ENCODE measurements around the gene STK32C. TPM values are rescaled to one million over a fixed set of nuclear protein-coding genes. Genes with fewer than 3 reads are reported as not detected.
"Not testable (repeated sequence)": the region's sequence is repeated elsewhere in the genome, so short reads cannot be mapped to it uniquely, and the experiment has no call there.

The STK32C gene
- polyA plus RNA-seq, 4 donors: 3.4 to 12.0 (median 7.0) TPM

- H3K4me3 ChIP-seq (ENCODE audit: low read depth in 1 of 3, low read length in 3 of 3): no peak overlapping the region
- peaks cover 0 to 4% (median 0%) of the 10 kb centered on the region in 3 donors for H3K27me3 ChIP-seq (ENCODE audit: control insufficient read depth in 3 of 3, insufficient read depth in 3 of 3, low read length in 3 of 3)
- FAIRE-seq: no peak
- DNase-seq: no peak
- H3K36me3 ChIP-seq (ENCODE audit: control insufficient read depth in 3 of 3, insufficient read depth in 2 of 3, low read depth in 1 of 3, low read length in 3 of 3): no peaks in the 10 kb centered on the region
- no peak overlapping the region for H3K27ac ChIP-seq (ENCODE audit: low read depth in 1 of 3, low read length in 2 of 3)
- H3K4me1 ChIP-seq (ENCODE audit: control insufficient read depth in 3 of 3, insufficient read depth in 2 of 3, low read depth in 1 of 3, low read length in 2 of 3): no peaks in the 10 kb centered on the region
- no peaks in the 10 kb centered on the region for H3K9me3 ChIP-seq (ENCODE audit: control insufficient read depth in 2 of 2, insufficient read depth in 1 of 2, low read depth in 1 of 2, low read length in 1 of 2)
- 76 to 88% (median 83%) methylated on average over 21 of the region's 21 CpGs for WGBS, 3 donors
Observed at GRCh38 chr10:132165416-132165980, 142.3 kb downstream of the STK32C start.

DNA sequence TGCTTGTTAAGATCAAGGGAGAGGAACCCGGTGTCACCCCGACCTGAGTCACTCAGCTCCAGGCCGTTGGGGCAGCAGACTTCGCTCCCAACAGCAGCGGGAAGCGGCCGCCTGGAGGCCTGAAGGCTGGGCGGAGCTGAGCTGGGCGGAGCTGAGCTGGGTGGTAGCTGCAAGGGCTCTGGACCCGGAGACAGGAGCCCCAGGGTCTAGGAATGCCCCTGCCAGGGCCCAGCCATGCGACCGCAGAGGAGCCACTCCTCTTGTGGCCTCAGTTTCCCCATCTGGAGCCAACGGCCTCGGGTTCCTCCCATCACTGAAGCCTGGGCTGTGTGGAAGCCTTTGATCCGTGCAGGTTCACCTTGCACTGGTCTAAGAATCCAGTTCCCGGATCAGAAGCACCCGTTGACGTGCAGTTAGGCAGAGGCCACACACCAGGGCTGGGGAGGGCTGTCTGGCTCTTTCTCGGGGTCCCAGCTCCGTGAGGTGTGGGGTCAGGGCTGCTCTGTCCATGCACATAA, 142.9 kb downstream of the STK32C start:
- Histone ChIP-seq H3K36me3 (ENCODE audit: control insufficient read depth in 3 of 3, insufficient read depth in 2 of 3, low read depth in 1 of 3, low read length in 3 of 3) (no peaks in the 10 kb centered on the region), H3K27me3 (ENCODE audit: control insufficient read depth in 3 of 3, insufficient read depth in 3 of 3, low read length in 3 of 3) (peaks cover 0 to 4% (median 0%) of the 10 kb centered on the region in 3 donors), H3K4me1 (ENCODE audit: control insufficient read depth in 3 of 3, insufficient read depth in 2 of 3, low read depth in 1 of 3, low read length in 2 of 3) (no peaks in the 10 kb centered on the region), H3K4me3 (ENCODE audit: low read depth in 1 of 3, low read length in 3 of 3) (no peak overlapping the region), H3K27ac (ENCODE audit: low read depth in 1 of 3, low read length in 2 of 3) (no peak overlapping the region), H3K9me3 (ENCODE audit: control insufficient read depth in 2 of 2, insufficient read depth in 1 of 2, low read depth in 1 of 2, low read length in 1 of 2) (no peaks in the 10 kb centered on the region)
- 11 to 38% (median 25%) methylated on average over 19 to 20 of the region's 20 CpGs for WGBS, 3 donors
- no peak for FAIRE-seq
- peak; percentile 42 to 51 for DNase-seq

GRCh38 chr10:132163826-132164515, 143.8 kb downstream of the STK32C start:
- H3K9me3 ChIP-seq (ENCODE audit: control insufficient read depth in 2 of 2, insufficient read depth in 1 of 2, low read depth in 1 of 2, low read length in 1 of 2): no peaks in the 10 kb centered on the region

DNA sequence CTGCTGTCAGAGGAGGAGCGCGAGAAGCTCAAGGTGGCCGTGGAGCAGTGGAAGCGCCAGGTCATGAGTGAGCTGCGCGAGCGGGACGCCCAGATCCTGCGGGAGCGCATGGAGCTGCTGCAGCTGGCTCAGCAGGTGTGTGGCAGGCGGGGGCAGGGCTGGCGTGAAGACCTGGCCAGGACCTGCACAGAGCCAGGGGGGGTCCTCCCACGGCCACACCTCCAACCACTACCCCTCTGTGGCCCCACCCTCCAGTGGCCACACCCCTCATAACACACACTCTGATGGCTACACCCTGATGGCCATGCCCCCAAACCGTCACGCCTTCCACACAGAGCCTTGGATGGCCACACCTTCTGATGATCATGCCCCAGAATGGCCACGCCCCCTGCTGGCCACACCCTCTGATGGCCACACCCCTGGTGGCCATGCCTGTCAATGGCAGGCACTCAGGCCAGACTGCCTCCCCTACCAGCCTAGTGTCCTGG, 144.4 kb downstream of the STK32C start:
- Histone ChIP-seq H3K27ac (ENCODE audit: low read depth in 1 of 3, low read length in 2 of 3) (no peak overlapping the region), H3K4me1 (ENCODE audit: control insufficient read depth in 3 of 3, insufficient read depth in 2 of 3, low read depth in 1 of 3, low read length in 2 of 3) (no peaks in the 10 kb centered on the region), H3K4me3 (ENCODE audit: low read depth in 1 of 3, low read length in 3 of 3) (no peak overlapping the region), H3K9me3 (ENCODE audit: control insufficient read depth in 2 of 2, insufficient read depth in 1 of 2, low read depth in 1 of 2, low read length in 1 of 2) (no peaks in the 10 kb centered on the region), H3K36me3 (ENCODE audit: control insufficient read depth in 3 of 3, insufficient read depth in 2 of 3, low read depth in 1 of 3, low read length in 3 of 3) (no peaks in the 10 kb centered on the region), H3K27me3 (ENCODE audit: control insufficient read depth in 3 of 3, insufficient read depth in 3 of 3, low read length in 3 of 3) (peaks cover 0 to 4% (median 0%) of the 10 kb centered on the region in 3 donors)
- 17 to 44% (median 18%) methylated on average over 15 to 16 of the region's 16 CpGs for WGBS, 3 donors
- DNase-seq (peak; percentile 27 to 34), FAIRE-seq (no peak)

More at GRCh38 chr10:132163826-132164515, 143.8 kb downstream of the STK32C start:
- Histone ChIP-seq H3K27ac (ENCODE audit: low read depth in 1 of 3, low read length in 2 of 3) (no peak overlapping the region), H3K4me1 (ENCODE audit: control insufficient read depth in 3 of 3, insufficient read depth in 2 of 3, low read depth in 1 of 3, low read length in 2 of 3) (no peaks in the 10 kb centered on the region), H3K27me3 (ENCODE audit: control insufficient read depth in 3 of 3, insufficient read depth in 3 of 3, low read length in 3 of 3) (peaks cover 0 to 4% (median 0%) of the 10 kb centered on the region in 3 donors), H3K36me3 (ENCODE audit: control insufficient read depth in 3 of 3, insufficient read depth in 2 of 3, low read depth in 1 of 3, low read length in 3 of 3) (no peaks in the 10 kb centered on the region), H3K4me3 (ENCODE audit: low read depth in 1 of 3, low read length in 3 of 3) (no peak overlapping the region)
- DNase-seq (no peak), FAIRE-seq (no peak)
- 71 to 84% (median 72%) methylated on average over 17 of the region's 17 CpGs for WGBS, 3 donors

GRCh38 chr10:132162590-132163277, 145.0 kb downstream of the STK32C start:
- WGBS, 3 donors: 24 to 50% (median 39%) methylated on average over 10 of the region's 10 CpGs
- no peaks in the 10 kb centered on the region for H3K4me1 ChIP-seq (ENCODE audit: control insufficient read depth in 3 of 3, insufficient read depth in 2 of 3, low read depth in 1 of 3, low read length in 2 of 3)
- H3K36me3 ChIP-seq (ENCODE audit: control insufficient read depth in 3 of 3, insufficient read depth in 2 of 3, low read depth in 1 of 3, low read length in 3 of 3): no peaks in the 10 kb centered on the region
- no peak overlapping the region for H3K4me3 ChIP-seq (ENCODE audit: low read depth in 1 of 3, low read length in 3 of 3)
- no peak for DNase-seq
- peaks cover 0 to 4% (median 0%) of the 10 kb centered on the region in 3 donors for H3K27me3 ChIP-seq (ENCODE audit: control insufficient read depth in 3 of 3, insufficient read depth in 3 of 3, low read length in 3 of 3)
- H3K27ac ChIP-seq (ENCODE audit: low read depth in 1 of 3, low read length in 2 of 3): no peak overlapping the region
- no peak for FAIRE-seq
- H3K9me3 ChIP-seq (ENCODE audit: control insufficient read depth in 2 of 2, insufficient read depth in 1 of 2, low read depth in 1 of 2, low read length in 1 of 2): no peaks in the 10 kb centered on the region

- no peak for FAIRE-seq
- DNase-seq: no peak
- no peak overlapping the region for H3K27ac ChIP-seq (ENCODE audit: low read depth in 1 of 3, low read length in 2 of 3)
- H3K36me3 ChIP-seq (ENCODE audit: control insufficient read depth in 3 of 3, insufficient read depth in 2 of 3, low read depth in 1 of 3, low read length in 3 of 3): no peaks in the 10 kb centered on the region
- H3K4me1 ChIP-seq (ENCODE audit: control insufficient read depth in 3 of 3, insufficient read depth in 2 of 3, low read depth in 1 of 3, low read length in 2 of 3): no peaks in the 10 kb centered on the region
- peaks cover 0 to 4% (median 0%) of the 10 kb centered on the region in 3 donors for H3K27me3 ChIP-seq (ENCODE audit: control insufficient read depth in 3 of 3, insufficient read depth in 3 of 3, low read length in 3 of 3)
- WGBS, 3 donors: 22 to 35% (median 33%) methylated on average over 10 to 12 of the region's 12 CpGs
- no peaks in the 10 kb centered on the region for H3K9me3 ChIP-seq (ENCODE audit: control insufficient read depth in 2 of 2, insufficient read depth in 1 of 2, low read depth in 1 of 2, low read length in 1 of 2)
- H3K4me3 ChIP-seq (ENCODE audit: low read depth in 1 of 3, low read length in 3 of 3): no peak overlapping the region
Observed at GRCh38 chr10:132162021-132162531, 145.7 kb downstream of the STK32C start.

- not testable (repeated sequence) for DNase-seq; FAIRE-seq; H3K36me3 ChIP-seq (ENCODE audit: control insufficient read depth in 3 of 3, insufficient read depth in 2 of 3, low read depth in 1 of 3, low read length in 3 of 3); H3K27ac ChIP-seq (ENCODE audit: low read depth in 1 of 3, low read length in 2 of 3); H3K9me3 ChIP-seq (ENCODE audit: control insufficient read depth in 2 of 2, insufficient read depth in 1 of 2, low read depth in 1 of 2, low read length in 1 of 2); H3K4me3 ChIP-seq (ENCODE audit: low read depth in 1 of 3, low read length in 3 of 3); H3K27me3 ChIP-seq (ENCODE audit: control insufficient read depth in 3 of 3, insufficient read depth in 3 of 3, low read length in 3 of 3); H3K4me1 ChIP-seq (ENCODE audit: control insufficient read depth in 3 of 3, insufficient read depth in 2 of 3, low read depth in 1 of 3, low read length in 2 of 3)
- 64 to 92% (median 87%) methylated on average over 1 to 3 of the region's 4 CpGs for WGBS, 3 donors
Observed at GRCh38 chr10:132160834-132161622, 146.7 kb downstream of the STK32C start.

GRCh38 chr10:132160231-132160630, 147.5 kb downstream of the STK32C start:
- H3K27ac ChIP-seq (ENCODE audit: low read depth in 1 of 3, low read length in 2 of 3); DNase-seq; H3K9me3 ChIP-seq (ENCODE audit: control insufficient read depth in 2 of 2, insufficient read depth in 1 of 2, low read depth in 1 of 2, low read length in 1 of 2); H3K4me1 ChIP-seq (ENCODE audit: control insufficient read depth in 3 of 3, insufficient read depth in 2 of 3, low read depth in 1 of 3, low read length in 2 of 3); H3K4me3 ChIP-seq (ENCODE audit: low read depth in 1 of 3, low read length in 3 of 3); H3K36me3 ChIP-seq (ENCODE audit: control insufficient read depth in 3 of 3, insufficient read depth in 2 of 3, low read depth in 1 of 3, low read length in 3 of 3); H3K27me3 ChIP-seq (ENCODE audit: control insufficient read depth in 3 of 3, insufficient read depth in 3 of 3, low read length in 3 of 3); FAIRE-seq: not testable (repeated sequence)

All from small intestine (tissue), 7 donors.